SIG-M5 (cell line): Measurements from ENCODE around the gene DEPDC7.

Experiments
- DNase-seq: peaks from one replicate; lab custom pipeline; 2025; lab: John Stamatoyannopoulos, UW

The DEPDC7 gene

DNA sequence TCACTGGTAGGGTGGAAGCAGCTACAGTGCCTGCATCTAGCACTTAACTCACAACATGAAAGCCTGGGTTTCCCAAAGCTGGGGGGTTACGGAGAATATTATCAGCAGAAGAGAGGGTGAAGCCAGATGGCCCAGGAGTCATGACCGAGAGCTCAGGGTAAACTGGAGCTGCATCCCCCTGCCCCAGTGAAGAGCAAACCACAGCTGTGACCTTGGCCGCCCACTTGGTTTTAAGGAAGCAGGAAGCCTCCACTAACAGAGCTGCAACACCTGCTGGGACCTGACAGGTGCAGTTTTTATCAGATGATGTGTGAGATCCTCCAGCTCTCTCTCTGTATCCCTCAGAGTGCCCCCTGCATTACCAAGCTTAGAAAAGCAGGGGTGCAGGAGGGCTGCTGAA is 44.6 kb downstream of the DEPDC7 start:
- DNase-seq = no peak

DNA sequence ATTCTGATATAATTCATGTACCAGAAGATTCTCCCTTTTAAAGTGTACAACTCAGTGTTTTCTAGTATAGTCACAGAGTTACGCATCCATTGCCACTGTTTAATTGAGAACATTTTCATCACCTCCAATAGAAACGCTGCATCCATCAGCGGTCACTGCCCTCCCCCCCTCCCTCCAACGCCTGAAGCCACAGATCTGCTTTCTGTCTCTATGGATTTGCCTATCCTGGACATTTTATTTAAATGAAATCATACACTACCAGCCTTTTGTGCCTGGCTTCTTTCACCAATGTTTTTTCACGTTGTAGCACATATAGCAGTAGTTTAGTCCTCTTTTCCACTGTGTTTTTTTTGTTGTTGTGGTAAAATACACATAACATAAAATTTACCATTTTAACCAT is 46.5 kb downstream of the DEPDC7 start:
- DNase-seq = no peak

DNA sequence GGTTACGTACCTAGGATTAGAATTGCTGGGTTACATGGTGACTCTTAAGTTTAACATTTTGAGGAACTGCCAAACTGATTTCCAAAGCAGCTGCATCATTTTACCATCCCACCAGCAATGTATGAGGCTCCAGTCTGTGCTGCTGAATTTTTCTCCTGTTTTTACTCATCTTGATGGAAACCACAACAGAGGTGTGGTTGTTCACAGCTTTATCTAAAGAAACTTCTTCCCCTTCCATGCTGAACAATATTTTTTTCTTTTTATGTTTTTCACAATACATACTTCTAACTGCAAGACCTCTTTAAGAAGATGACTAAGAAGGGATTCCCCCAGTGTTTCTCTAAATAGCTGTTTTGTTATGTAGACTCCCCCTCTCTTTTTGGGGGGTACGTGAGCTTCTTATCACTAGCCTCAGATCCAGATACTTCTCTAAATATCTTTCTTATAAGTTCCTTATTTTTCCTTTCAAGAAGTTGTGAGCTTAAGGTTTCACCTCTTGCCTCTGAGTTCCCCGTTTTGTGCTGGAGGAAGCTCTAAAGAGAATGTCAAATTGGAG is 47.7 kb downstream of the DEPDC7 start:
- DNase-seq = peak; percentile 78

DNA sequence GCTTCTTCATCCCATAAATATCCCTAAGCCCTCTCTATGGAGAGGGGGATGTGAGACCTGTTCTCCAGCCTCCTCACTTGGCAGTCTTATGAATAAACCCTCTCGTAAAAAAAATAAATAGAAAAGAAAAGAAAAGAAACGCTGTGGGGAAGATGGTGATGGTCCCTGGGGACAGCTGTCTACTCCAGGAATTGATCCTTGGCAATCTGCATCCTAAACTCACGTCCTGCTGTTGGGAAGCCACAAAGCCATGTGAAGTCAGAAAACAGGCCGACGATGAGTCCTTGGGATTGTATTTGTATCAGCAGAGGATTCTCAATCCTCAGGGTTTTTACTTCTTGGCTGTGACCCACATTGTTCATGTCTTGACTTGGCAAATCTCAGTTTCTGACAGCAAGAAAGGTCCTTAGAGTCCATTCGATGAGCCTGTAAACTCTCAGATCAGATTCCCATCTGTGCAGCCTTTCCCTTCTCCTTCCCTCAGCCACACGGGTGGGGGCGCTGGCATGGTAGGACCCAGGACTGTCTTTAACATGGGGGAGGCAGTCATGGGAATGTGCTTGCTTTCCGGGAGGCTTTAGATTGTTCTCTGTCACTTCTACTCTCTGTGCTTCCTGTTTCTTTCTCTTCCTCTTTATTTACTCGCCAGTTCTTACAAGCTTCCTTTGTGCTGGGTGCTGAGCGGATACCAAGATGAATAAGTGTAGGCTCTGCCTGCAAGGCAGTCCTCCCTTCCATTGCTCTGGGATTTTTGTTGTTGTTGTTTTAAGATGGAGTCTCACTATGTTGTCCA is 48.6 kb downstream of the DEPDC7 start:
- peak; percentile 16 for DNase-seq

DNA sequence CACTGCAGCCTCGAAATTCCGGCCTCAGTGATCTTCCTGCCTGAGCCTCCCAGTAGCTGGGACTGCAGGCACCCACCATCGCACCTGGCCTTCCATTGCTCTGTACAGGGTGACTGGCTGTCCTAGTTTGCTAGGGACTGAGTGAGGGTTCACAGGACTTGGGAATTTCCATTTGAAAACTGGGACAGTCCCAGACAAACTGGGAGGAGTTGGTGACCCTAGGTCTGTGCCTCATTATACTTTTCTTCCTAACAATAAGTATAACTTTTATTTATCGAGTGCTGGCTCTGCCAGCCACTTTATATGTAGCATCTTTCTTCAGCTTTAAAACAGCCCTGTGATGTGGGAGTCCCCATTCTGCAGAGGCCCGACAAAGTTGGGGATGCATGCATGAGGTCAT is 49.2 kb downstream of the DEPDC7 start:
- DNase-seq = no peak

DNA sequence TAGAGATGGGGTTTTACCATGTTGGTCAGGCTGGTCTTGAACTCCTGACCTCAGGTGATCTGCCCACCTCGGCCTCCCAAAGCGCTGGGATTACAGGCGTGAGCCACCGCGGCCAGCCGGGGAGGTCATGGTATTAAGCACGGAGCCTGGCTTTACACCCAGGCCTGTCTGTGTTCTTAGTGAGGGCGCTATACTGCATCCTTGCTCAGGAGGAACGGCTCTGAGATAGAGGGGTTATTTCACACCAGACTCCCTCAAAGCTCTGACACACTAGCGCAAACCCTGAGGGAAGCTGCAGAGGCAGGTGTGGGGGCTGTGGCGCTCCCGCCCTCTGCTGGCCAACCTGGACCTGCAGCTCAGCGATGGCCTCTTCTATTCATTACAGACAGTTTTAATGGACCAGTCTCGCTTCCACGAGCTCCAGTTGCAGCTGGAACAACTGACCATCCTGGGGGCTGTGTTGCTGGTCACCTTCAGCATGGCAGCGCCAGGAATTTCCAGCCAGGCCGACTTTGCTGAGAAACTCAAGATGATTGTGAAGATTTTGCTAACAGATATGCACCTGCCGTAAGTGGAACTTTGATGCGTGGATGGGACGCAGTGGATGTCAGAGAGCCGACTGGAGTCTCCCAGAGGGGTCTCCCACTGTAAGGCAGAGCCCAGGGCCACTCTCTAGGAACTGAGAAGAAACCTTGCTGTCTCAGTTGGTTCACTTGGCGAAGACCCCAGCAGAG is 49.9 kb downstream of the DEPDC7 start:
- DNase-seq = no peak

DNA sequence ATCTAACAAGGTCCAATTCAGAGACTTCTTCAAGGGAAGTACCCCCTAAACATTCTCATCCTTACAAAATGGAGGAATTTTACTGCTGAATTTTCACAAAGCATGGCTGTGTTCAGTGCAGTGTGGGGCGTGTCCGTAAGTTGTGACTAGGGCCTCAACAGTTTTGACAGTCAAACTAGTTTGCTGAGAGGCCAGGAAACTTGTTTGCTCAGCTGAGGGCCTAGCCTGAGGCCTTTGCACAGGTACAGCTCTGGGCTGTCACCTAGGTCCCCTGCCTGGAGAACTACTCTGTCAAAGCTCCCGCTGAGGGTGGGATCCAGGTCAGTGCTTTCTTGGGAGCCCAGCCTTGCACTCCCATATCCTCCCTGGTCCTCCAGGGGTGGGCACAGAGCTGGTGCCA is 51.6 kb downstream of the DEPDC7 start:
- DNase-seq = no peak

DNA sequence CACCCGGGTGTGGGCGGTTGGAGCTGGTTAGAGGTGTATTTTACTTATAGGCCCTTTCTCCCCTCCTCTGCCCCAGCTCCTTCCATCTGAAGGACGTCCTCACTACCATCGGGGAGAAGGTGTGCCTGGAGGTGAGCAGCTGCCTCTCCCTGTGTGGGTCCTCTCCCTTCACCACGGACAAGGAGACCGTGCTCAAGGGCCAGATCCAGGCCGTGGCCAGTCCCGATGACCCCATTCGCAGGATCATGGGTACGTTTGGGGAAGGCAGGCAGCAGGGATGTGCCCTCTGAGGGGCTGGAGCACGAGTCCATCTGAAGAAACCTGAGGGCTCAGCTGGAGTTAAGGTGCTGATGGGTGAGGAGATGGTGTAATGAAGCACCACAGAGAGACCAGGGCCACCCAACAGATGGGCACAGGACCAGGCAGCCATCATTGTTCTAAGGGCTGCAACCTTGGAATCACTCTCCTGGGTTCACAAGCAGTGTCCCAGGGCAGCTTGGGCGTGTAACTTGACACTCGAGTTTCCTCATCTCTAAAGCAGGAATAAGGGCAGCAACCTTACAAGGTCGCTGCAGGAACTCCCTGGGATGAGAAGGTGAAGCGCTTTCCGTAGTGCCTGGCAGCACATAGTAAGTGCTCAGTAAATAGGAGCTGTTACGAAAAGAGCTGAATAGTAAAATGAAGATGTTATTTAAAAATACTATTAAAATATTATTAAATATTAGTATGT is 53.1 kb downstream of the DEPDC7 start:
- no peak for DNase-seq

DNA sequence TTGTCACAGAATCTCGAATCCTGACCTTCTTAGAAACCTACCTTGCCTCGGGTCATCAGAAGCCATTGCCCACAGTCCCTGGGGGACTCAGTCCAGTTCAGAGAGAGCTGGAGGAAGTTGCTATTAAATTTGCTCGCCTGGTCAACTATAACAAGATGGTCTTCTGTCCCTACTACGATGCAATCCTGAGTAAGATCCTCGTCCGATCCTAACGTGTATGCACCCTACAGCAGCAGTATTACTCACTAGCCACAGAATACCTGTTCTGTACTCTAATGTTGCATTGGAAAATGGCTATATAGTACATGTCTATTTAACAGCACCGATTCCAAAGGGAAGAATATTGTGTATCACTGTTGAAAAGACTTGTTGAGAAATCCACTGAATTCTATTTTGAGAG is 56.8 kb downstream of the DEPDC7 start:
- no peak for DNase-seq
